KMS-11 (cell line): ENCODE measurements around the gene RNGTT.
"Not testable (repeated sequence)": the region's sequence is repeated elsewhere in the genome, so short reads cannot be mapped to it uniquely, and the experiment has no call there.

Source experiments
- H2AFZ ChIP-seq: fragments of 200-600 bp; sonication (generic); 2 replicates; pipeline ENCODE4 v1.6.1; 2016; ENCODE audit warnings: antibody characterized with exemption, mixed run types, low read depth
- H3K27ac ChIP-seq: fragments of 200-600 bp; sonication (generic); 2 replicates; pipeline ENCODE4 v1.6.1; 2016; ENCODE audit warnings: mild to moderate bottlenecking, mixed run types
- H3K27me3 ChIP-seq: fragments of 200-600 bp; sonication (generic); 2 replicates; pipeline ENCODE4 v1.6.1; 2017; ENCODE audit warnings: mild to moderate bottlenecking, low read depth, mixed run types, moderate library complexity; ENCODE audit not compliant: insufficient read depth
- H3K36me3 ChIP-seq: fragments of 200-600 bp; sonication (generic); 2 replicates; pipeline ENCODE4 v1.6.1; 2017; ENCODE audit warnings: mild to moderate bottlenecking, mixed run types; ENCODE audit not compliant: insufficient read depth
- H3K4me1 ChIP-seq: fragments of 200-600 bp; sonication (generic); 2 replicates; pipeline ENCODE4 v1.6.1; 2016; ENCODE audit warnings: mild to moderate bottlenecking, low read depth, mixed run types; ENCODE audit not compliant: poor library complexity, severe bottlenecking
- H3K4me2 ChIP-seq: fragments of 200-600 bp; sonication (generic); 2 replicates; pipeline ENCODE4 v1.7.0; 2016; ENCODE audit warnings: mild to moderate bottlenecking, mixed run types
- H3K4me3 ChIP-seq: fragments of 200-600 bp; sonication (generic); IDR thresholded peaks from 2 replicates; pipeline ENCODE4 v1.6.1; 2017; ENCODE audit warnings: low read depth, low read length, mixed read lengths; ENCODE audit not compliant: insufficient read depth
- H3K79me2 ChIP-seq: fragments of 200-600 bp; sonication (generic); 2 replicates; pipeline ENCODE4 v1.6.1; 2016; ENCODE audit warnings: low read depth, mixed run types; ENCODE audit not compliant: insufficient read depth
- H3K9ac ChIP-seq: fragments of 200-600 bp; sonication (generic); 2 replicates; pipeline ENCODE4 v1.6.1; 2016; ENCODE audit warnings: mild to moderate bottlenecking, mixed run types
- H4K20me1 ChIP-seq: fragments of 200-600 bp; sonication (generic); 2 replicates; pipeline ENCODE4 v1.6.1; 2016; ENCODE audit warnings: mild to moderate bottlenecking, mixed run types; ENCODE audit not compliant: insufficient read depth
- CTCF ChIP-seq: fragments of 200-600 bp; sonication (generic); conservative IDR thresholded peaks from 2 replicates; pipeline ENCODE4 v1.6.1; 2017; ENCODE audit warnings: low read depth, mild to moderate bottlenecking, antibody characterized with exemption, low read length, moderate library complexity, mixed read lengths

The RNGTT gene

GRCh38 chr6:88970301-88970700, 6.9 kb upstream of the RNGTT start:
- Histone ChIP-seq H3K79me2 (no peaks in the 10 kb centered on the region), H4K20me1 (no peaks in the 10 kb centered on the region), H3K4me1 (no peaks in the 10 kb centered on the region), H2AFZ (no peak overlapping the region), H3K27ac (no peak overlapping the region), H3K36me3 (no peaks in the 10 kb centered on the region), H3K4me2 (no peak overlapping the region), H3K9ac (no peak overlapping the region), H3K4me3 (no peak overlapping the region), H3K27me3 (no peaks in the 10 kb centered on the region)
- TF ChIP-seq CTCF: no peak

DNA sequence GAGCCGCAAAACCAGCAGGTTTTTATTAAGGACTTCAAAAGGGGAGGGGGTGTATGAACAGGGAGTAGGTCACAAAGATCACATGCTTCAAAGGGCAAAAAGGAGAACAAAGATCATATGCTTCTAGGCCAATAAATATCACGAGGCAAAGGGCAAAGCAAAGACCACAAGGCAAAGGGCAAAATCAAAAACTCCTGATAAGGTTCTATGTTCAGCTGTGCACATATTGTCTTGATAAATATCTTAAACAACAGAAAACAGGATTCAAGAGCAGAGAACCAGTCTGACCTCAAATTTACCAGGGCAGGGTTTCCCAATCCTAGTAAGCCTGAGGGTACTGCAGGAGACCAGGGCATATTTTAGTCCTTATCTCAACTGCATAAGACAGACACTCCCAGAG, 5.8 kb upstream of the RNGTT start:
- not testable (repeated sequence) for H4K20me1 ChIP-seq, H3K27me3 ChIP-seq, H3K36me3 ChIP-seq, H3K27ac ChIP-seq, H3K79me2 ChIP-seq, H3K4me2 ChIP-seq, H3K4me1 ChIP-seq, H3K9ac ChIP-seq, H3K4me3 ChIP-seq, H2AFZ ChIP-seq

DNA sequence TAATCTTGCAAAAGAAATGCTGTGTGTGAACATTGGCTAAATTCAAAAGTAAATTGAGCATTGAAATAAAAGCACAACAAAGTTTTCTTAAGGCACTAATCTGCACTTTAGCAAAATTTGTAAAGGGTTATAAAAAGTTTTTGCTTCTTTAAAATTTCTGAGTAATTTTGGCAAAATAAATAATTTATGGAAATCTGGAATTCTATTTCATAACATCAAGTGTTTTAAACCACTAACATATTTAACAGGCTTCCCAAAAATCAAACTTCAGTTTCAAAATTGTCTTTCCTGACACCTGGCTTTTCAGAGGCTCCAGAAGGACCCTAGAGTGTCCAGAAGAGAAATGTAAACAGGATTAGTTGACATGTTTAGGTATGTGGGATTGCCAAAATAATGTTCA, 4.5 kb upstream of the RNGTT start:
- Histone ChIP-seq H4K20me1 (no peaks in the 10 kb centered on the region), H3K4me2 (no peak overlapping the region), H3K79me2 (peaks cover 5% of the 10 kb centered on the region; the same call in 1 of the 2 replicates), H3K27ac (no peak overlapping the region), H3K4me1 (no peaks in the 10 kb centered on the region), H3K36me3 (no peaks in the 10 kb centered on the region), H3K9ac (no peak overlapping the region), H3K4me3 (no peak overlapping the region), H2AFZ (no peak overlapping the region), H3K27me3 (no peaks in the 10 kb centered on the region)
- TF ChIP-seq CTCF: no peak

DNA sequence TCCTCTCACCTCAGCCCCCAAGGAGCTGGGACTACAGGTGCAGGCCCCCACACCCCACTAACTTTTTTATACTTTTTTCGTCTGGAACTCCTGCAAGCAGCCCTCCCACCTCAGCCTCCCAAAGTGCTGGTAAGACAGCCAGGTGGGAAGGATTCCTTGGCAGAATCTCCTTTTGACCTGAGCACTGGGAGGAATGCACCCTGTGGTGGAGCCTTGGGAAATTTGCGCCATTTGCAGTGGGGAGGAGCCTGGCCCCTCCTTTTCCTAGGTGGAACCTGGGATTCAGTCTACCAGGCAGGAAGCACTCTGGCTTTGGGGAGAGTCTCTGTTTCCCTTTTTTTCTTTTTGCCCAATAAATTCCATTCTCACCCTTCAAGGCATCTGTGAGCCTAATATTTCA, 2.3 kb upstream of the RNGTT start:
- no peak overlapping the region for H2AFZ ChIP-seq
- H3K9ac ChIP-seq: no peak overlapping the region
- peaks cover 19% of the 10 kb centered on the region; the same call in 1 of the 2 replicates for H3K79me2 ChIP-seq
- no peak for TF ChIP-seq CTCF
- H4K20me1 ChIP-seq: no peaks in the 10 kb centered on the region
- H3K27me3 ChIP-seq: no peaks in the 10 kb centered on the region
- H3K4me1 ChIP-seq: peaks cover 8% of the 10 kb centered on the region
- H3K4me3 ChIP-seq: no peak overlapping the region
- H3K27ac ChIP-seq: no peak overlapping the region
- no peaks in the 10 kb centered on the region for H3K36me3 ChIP-seq
- H3K4me2 ChIP-seq: no peak overlapping the region

GRCh38 chr6:88964509-88964908, 1.1 kb upstream of the RNGTT start:
- H3K4me2 ChIP-seq: peak overlapping the region; percentile 40; the same call in 1 of the 2 replicates
- H3K27me3 ChIP-seq: no peaks in the 10 kb centered on the region
- TF ChIP-seq CTCF: no peak
- H3K79me2 ChIP-seq: peaks cover 19% of the 10 kb centered on the region; the same call in 1 of the 2 replicates
- no peak overlapping the region for H2AFZ ChIP-seq
- peaks cover 8% of the 10 kb centered on the region for H3K4me1 ChIP-seq
- no peak overlapping the region for H3K4me3 ChIP-seq
- no peaks in the 10 kb centered on the region for H4K20me1 ChIP-seq
- no peak overlapping the region for H3K27ac ChIP-seq
- H3K9ac ChIP-seq: no peak overlapping the region
- H3K36me3 ChIP-seq: no peaks in the 10 kb centered on the region
